ENCODE measurements around the gene SLIT1.

- TF ChIP-seq CTCF (optimal IDR thresholded peaks at IDR 0.05 in 1 of 3, IDR thresholded peaks at IDR 0.05 in 1 of 3, conservative IDR thresholded peaks at IDR 0.05 in 1 of 3; ENCODE audit: extremely low read depth in 1 of 3, insufficient read depth in 2 of 3, low read length in 3 of 3) (no peak), EZH2 (IDR thresholded peaks at IDR 0.05; ENCODE audit: low read length) (no peak)
Observed at GRCh38 chr10:97099868-97100267, 85.9 kb downstream of the SLIT1 start.

Data from keratinocyte (primary cell).